K562 (cell line): ENCODE data around the gene NHSL2. TPM values are rescaled to one million over a fixed set of nuclear protein-coding genes. Genes with fewer than 3 reads are reported as not detected.
A peak's percentile ranks its signal among the peaks of the same experiment; 100 is the strongest.

ENCODE experiments used
- ADNP ChIP-seq: fragments of 200-800 bp; sonication (Bioruptor generic); IDR thresholded peaks from 2 replicates; pipeline ENCODE4 v1.6.1; 2016; ENCODE audit warnings: missing genetic modification characterization, missing compliant biosample characterization
- E2F3 ChIP-seq: fragments of 250-450 bp; sonication (Bioruptor Pico); IDR thresholded peaks from 2 replicates; pipeline ENCODE4 v1.4.0; 2020; ENCODE audit warnings: mild to moderate bottlenecking
- ERF ChIP-seq: fragments of 450-650 bp; formaldehyde crosslinking; IDR thresholded peaks from 2 replicates; pipeline ENCODE4 v1.4.0; 2020; ENCODE audit warnings: mild to moderate bottlenecking, mixed read lengths
- HMG20A ChIP-seq: fragments of 450-650 bp; formaldehyde crosslinking; conservative IDR thresholded peaks from 2 replicates; pipeline ENCODE4 v1.4.0; 2020; ENCODE audit warnings: mild to moderate bottlenecking, mixed read lengths
- IFI16 ChIP-seq: fragments of 250-450 bp; sonication (Bioruptor Pico); IDR thresholded peaks from 2 replicates; pipeline ENCODE4 v2.1.2; 2022; ENCODE audit warnings: mild to moderate bottlenecking, inconsistent platforms
- POLR2AphosphoS5 ChIP-seq: IDR thresholded peaks from 2 replicates; pipeline ENCODE4 v1.6.1; 2011; ENCODE audit warnings: mild to moderate bottlenecking, low read depth, low read length, moderate library complexity; ENCODE audit not compliant: control insufficient read depth, insufficient read depth
- SMAD2 ChIP-seq: fragments of 150-350 bp; IDR thresholded peaks from 2 replicates; pipeline ENCODE4 v1.6.1; 2014; ENCODE audit warnings: low read depth, mild to moderate bottlenecking, low read length
- SNRNP70 ChIP-seq: fragments of 200-400 bp; formaldehyde crosslinking; optimal IDR thresholded peaks from 2 replicates; pipeline ENCODE3; 2017; ENCODE audit warnings: low read depth, low read length
- SRSF1 ChIP-seq: fragments of 200-400 bp; formaldehyde crosslinking; IDR thresholded peaks from 2 replicates; pipeline ENCODE4 v1.6.1; 2017; ENCODE audit warnings: mild to moderate bottlenecking, low read depth, low read length, moderate library complexity
- SRSF9 ChIP-seq: fragments of 200-400 bp; formaldehyde crosslinking; IDR thresholded peaks from 2 replicates; pipeline ENCODE4 v1.6.1; 2017; ENCODE audit warnings: low read depth, low read length, borderline replicate concordance
- STAT5B ChIP-seq: fragments of 250-450 bp; sonication (Bioruptor Pico); IDR thresholded peaks from 2 replicates; pipeline ENCODE4 v1.8.0; 2021; ENCODE audit warnings: mild to moderate bottlenecking, inconsistent platforms
- TEAD1 ChIP-seq, 2 experiments: fragments of 450-650 bp in 1 of 2; sonication (generic) in 1 of 2; formaldehyde crosslinking; IDR thresholded peaks; 2 replicates each; pipeline versions ENCODE4 v1.4.0 to v1.8.0; 2020 to 2022; ENCODE audit warnings: mild to moderate bottlenecking in 2 of 2, missing genetic modification reagents in 1 of 2
- ZFP1 ChIP-seq: fragments of 450-650 bp; formaldehyde crosslinking; IDR thresholded peaks from 2 replicates; pipeline ENCODE4 v1.4.0; 2020; ENCODE audit warnings: mild to moderate bottlenecking, mixed read lengths
- ZNF274 ChIP-seq: IDR thresholded peaks from 2 replicates; pipeline ENCODE4 v1.6.1; 2011; ENCODE audit warnings: low read depth, mild to moderate bottlenecking, low read length, moderate library complexity, borderline replicate concordance
- ZSCAN29 ChIP-seq: fragments of 450-650 bp; IDR thresholded peaks from 2 replicates; pipeline ENCODE4 v1.6.1; 2017
- polyA plus RNA-seq, 8 experiments: library from polyadenylated mRNA; depleted of rRNA in 4 of 8; stranded (reverse) in 5 of 8; unstranded in 3 of 8; fragments of >200 nt; fragmentation: Nextera tagmentation in 2 of 8; fragmentation: Illumina TruSeq in 1 of 8; extraction: Ambion mirVana in 2 of 8; extraction: Trizol in 1 of 8; gene quantifications; 2 replicates each; pipeline versions ENCODE4 v1.2.1 to v1.2.3, GENCODE V29; 2011 to 2014; ENCODE audit warnings: inconsistent platforms in 1 of 8, missing spikeins in 1 of 8
- total RNA-seq, 7 experiments: library from RNA; depleted of rRNA in 6 of 7; stranded (reverse); fragments of >200 nt in 6 of 7; fragmentation: Illumina TruSeq in 2 of 7; extraction: Trizol in 2 of 7; gene quantifications; 2 replicates each; pipeline versions ENCODE4 v1.2.1 to v1.2.3, GENCODE V29; 2011 to 2021; ENCODE audit warnings: low replicate concordance in 1 of 7
- TF ChIP-seq, protein P1 (sequence below): sonication (generic); formaldehyde crosslinking; IDR thresholded peaks from 2 replicates; pipeline ENCODE4 v1.4.0; 2020; ENCODE audit warnings: mild to moderate bottlenecking, missing genetic modification reagents
- TF ChIP-seq, protein P2 (sequence below): fragments of 450-650 bp; formaldehyde crosslinking; IDR thresholded peaks from 2 replicates; pipeline ENCODE4 v1.4.0; 2022; ENCODE audit warnings: missing genetic modification characterization
- TF ChIP-seq, protein P3 (sequence below): IDR thresholded peaks from 2 replicates; pipeline ENCODE4 v1.6.1; 2011; ENCODE audit not compliant: insufficient read length; ENCODE audit errors: extremely low read depth
- TF ChIP-seq, protein P4 (sequence below): IDR thresholded peaks from 3 replicates; pipeline ENCODE4 v1.6.1; 2011; ENCODE audit warnings: borderline replicate concordance, mild to moderate bottlenecking; ENCODE audit not compliant: insufficient read length, insufficient read depth
- TF ChIP-seq, protein P5 (sequence below): fragments of 450-650 bp; IDR thresholded peaks from 2 replicates; pipeline ENCODE4 v1.6.1; 2016; ENCODE audit warnings: antibody characterized with exemption
- TF ChIP-seq, protein P6 (sequence below): fragments of 250-450 bp; sonication (Bioruptor Pico); IDR thresholded peaks from 2 replicates; pipeline ENCODE4 v1.8.0; 2022; ENCODE audit warnings: moderate library complexity, mild to moderate bottlenecking, inconsistent platforms

The NHSL2 gene
- total and polyA plus RNA-seq, 9 of the 15 experiments (the other 6 are each of a cell fraction or from before 2014, with no cell fraction given): 0.02 TPM; not detected in 8

DNA sequence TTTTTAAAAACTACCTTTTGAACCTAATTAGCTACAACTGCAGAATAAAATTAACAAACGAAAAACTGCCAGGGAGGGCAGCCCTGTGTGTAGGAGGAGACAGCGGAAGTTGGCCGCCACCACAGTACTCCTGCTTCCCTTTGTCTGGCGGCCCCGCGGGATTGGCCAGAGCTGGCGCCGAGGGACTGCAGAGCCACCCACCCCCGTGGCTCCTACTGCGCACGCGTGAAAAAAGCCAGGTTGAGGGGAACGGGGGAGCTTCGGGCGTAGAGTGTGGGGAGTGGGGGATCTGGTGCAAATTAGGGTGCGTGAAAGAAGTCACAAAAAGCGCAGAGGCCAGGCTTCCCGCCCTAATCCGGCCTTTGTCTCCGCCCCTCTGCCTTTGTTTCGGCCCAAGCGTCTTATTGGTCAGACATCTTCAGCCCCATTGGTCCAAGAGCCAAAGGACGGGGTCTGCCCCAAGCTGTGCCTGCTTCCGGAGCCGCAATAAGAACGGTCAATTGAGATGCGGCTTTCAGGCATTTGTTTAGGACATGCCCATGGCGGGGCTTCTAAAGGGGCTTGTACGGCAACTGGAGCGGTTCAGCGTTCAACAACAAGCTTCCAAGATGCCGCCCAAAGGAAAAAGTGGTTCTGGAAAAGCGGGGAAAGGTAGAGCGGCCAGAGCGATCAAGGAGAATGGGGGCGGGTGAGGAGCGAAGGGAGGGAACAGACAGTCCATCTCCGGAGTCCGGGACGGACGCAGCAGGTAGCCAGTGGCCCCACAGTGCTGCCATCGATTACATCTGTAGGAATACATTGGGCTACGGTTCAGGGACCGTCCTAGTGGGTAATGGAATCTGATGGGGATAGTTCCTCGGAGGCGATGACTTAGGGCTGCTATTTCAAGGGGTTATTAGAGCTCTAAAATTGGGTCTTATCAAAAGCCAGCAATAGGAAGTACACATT lies 270.8 kb downstream of the NHSL2 start, which contains the start of gene PIN4 (continued):
- TF ChIP-seq, protein P1, sequence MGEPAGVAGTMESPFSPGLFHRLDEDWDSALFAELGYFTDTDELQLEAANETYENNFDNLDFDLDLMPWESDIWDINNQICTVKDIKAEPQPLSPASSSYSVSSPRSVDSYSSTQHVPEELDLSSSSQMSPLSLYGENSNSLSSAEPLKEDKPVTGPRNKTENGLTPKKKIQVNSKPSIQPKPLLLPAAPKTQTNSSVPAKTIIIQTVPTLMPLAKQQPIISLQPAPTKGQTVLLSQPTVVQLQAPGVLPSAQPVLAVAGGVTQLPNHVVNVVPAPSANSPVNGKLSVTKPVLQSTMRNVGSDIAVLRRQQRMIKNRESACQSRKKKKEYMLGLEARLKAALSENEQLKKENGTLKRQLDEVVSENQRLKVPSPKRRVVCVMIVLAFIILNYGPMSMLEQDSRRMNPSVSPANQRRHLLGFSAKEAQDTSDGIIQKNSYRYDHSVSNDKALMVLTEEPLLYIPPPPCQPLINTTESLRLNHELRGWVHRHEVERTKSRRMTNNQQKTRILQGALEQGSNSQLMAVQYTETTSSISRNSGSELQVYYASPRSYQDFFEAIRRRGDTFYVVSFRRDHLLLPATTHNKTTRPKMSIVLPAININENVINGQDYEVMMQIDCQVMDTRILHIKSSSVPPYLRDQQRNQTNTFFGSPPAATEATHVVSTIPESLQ (CRISPR knock-in tag): no peak
- TF ChIP-seq ZFP1: no peak
- TF ChIP-seq ZSCAN29: no peak
- no peak for TF ChIP-seq SRSF1
- no peak for TF ChIP-seq HMG20A (CRISPR knock-in tag)
- TF ChIP-seq ADNP (tag): no peak
- TF ChIP-seq SNRNP70: no peak
- TF ChIP-seq, protein P2, sequence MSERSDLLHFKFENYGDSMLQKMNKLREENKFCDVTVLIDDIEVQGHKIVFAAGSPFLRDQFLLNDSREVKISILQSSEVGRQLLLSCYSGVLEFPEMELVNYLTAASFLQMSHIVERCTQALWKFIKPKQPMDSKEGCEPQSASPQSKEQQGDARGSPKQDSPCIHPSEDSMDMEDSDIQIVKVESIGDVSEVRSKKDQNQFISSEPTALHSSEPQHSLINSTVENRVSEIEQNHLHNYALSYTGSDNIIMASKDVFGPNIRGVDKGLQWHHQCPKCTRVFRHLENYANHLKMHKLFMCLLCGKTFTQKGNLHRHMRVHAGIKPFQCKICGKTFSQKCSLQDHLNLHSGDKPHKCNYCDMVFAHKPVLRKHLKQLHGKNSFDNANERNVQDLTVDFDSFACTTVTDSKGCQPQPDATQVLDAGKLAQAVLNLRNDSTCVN: no peak
- TF ChIP-seq, protein P3, sequence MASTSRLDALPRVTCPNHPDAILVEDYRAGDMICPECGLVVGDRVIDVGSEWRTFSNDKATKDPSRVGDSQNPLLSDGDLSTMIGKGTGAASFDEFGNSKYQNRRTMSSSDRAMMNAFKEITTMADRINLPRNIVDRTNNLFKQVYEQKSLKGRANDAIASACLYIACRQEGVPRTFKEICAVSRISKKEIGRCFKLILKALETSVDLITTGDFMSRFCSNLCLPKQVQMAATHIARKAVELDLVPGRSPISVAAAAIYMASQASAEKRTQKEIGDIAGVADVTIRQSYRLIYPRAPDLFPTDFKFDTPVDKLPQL: no peak
- no peak for TF ChIP-seq SRSF9
- peak; percentile 37; the same call in 1 of the 2 replicates for TF ChIP-seq POLR2AphosphoS5
- TF ChIP-seq ERF (CRISPR knock-in tag): no peak
- TF ChIP-seq, protein P4, sequence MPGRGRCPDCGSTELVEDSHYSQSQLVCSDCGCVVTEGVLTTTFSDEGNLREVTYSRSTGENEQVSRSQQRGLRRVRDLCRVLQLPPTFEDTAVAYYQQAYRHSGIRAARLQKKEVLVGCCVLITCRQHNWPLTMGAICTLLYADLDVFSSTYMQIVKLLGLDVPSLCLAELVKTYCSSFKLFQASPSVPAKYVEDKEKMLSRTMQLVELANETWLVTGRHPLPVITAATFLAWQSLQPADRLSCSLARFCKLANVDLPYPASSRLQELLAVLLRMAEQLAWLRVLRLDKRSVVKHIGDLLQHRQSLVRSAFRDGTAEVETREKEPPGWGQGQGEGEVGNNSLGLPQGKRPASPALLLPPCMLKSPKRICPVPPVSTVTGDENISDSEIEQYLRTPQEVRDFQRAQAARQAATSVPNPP: no peak
- TF ChIP-seq STAT5B (CRISPR knock-in tag): no peak
- TF ChIP-seq, protein P5, sequence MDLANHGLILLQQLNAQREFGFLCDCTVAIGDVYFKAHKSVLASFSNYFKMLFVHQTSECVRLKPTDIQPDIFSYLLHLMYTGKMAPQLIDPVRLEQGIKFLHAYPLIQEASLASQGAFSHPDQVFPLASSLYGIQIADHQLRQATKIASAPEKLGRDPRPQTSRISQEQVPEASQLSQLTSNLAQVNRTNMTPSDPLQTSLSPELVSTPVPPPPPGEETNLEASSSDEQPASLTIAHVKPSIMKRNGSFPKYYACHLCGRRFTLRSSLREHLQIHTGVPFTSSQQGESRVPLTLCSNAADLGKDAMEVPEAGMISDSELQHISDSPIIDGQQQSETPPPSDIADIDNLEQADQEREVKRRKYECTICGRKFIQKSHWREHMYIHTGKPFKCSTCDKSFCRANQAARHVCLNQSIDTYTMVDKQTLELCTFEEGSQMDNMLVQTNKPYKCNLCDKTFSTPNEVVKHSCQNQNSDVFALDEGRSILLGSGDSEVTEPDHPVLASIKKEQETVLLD: peak; percentile 78
- no peak for TF ChIP-seq ZNF274
- no peak for TF ChIP-seq SMAD2
- TF ChIP-seq, protein P6, sequence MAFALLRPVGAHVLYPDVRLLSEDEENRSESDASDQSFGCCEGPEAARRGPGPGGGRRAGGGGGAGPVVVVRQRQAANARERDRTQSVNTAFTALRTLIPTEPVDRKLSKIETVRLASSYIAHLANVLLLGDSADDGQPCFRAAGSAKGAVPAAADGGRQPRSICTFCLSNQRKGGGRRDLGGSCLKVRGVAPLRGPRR (CRISPR knock-in tag): no peak
- no peak for TF ChIP-seq IFI16
- no peak for TF ChIP-seq E2F3 (CRISPR knock-in tag)
- TF ChIP-seq TEAD1 (CRISPR knock-in tag; IDR thresholded peaks at IDR 0.05): 0 out of 4 replicates have a peak, but pooled peaks of 1 of the 2 experiments have one; percentile 39
